HG02970 (cell line): ENCODE results near the gene FOXP1.
"Not testable (repeated sequence)": the region's sequence is repeated elsewhere in the genome, so short reads cannot be mapped to it uniquely, and the experiment has no call there.

Experiments used
- ATAC-seq: cut with Tn5 transposase; IDR thresholded peaks from one replicate; pipeline ENCODE4 v1.9.1; 2021; ENCODE audit warnings: mild to moderate bottlenecking, moderate library complexity, moderate number of reproducible peaks; ENCODE audit not compliant: unreplicated experiment, low FRiP score

The FOXP1 gene

GRCh38 chr3:71039332-71039731 is 544.2 kb downstream of the FOXP1 start:
- no peak for ATAC-seq

GRCh38 chr3:71037775-71038174 is 545.8 kb downstream of the FOXP1 start:
- no peak for ATAC-seq

GRCh38 chr3:71035886-71036285 is 547.6 kb downstream of the FOXP1 start:
- ATAC-seq = no peak

- no peak for ATAC-seq
Observed at GRCh38 chr3:71035314-71035713, 548.2 kb downstream of the FOXP1 start.

GRCh38 chr3:71033681-71034220 is 549.8 kb downstream of the FOXP1 start:
- no peak for ATAC-seq

GRCh38 chr3:71031914-71032521 is 551.5 kb downstream of the FOXP1 start:
- no peak for ATAC-seq

- ATAC-seq = no peak
Observed at GRCh38 chr3:71031181-71031580, 552.3 kb downstream of the FOXP1 start.

- ATAC-seq = no peak
Observed at GRCh38 chr3:71030748-71031147, 552.8 kb downstream of the FOXP1 start.

GRCh38 chr3:71029770-71030169 is 553.8 kb downstream of the FOXP1 start:
- no peak for ATAC-seq

GRCh38 chr3:71028802-71029201 is 554.7 kb downstream of the FOXP1 start:
- no peak for ATAC-seq

- ATAC-seq = no peak
Observed at GRCh38 chr3:71028184-71028583, 555.3 kb downstream of the FOXP1 start.

- no peak for ATAC-seq
Observed at GRCh38 chr3:71026634-71027578, 556.6 kb downstream of the FOXP1 start.

GRCh38 chr3:71025516-71025915 is 558.0 kb downstream of the FOXP1 start:
- no peak for ATAC-seq

- no peak for ATAC-seq
Observed at GRCh38 chr3:71025010-71025409, 558.5 kb downstream of the FOXP1 start.

- no peak for ATAC-seq
Observed at GRCh38 chr3:71022551-71023335, 560.8 kb downstream of the FOXP1 start.

GRCh38 chr3:71018799-71019198 is 564.7 kb downstream of the FOXP1 start:
- no peak for ATAC-seq

GRCh38 chr3:71016178-71016845 is 567.2 kb downstream of the FOXP1 start:
- ATAC-seq = no peak

GRCh38 chr3:71014616-71015015 is 568.9 kb downstream of the FOXP1 start:
- ATAC-seq = not testable (repeated sequence)

- ATAC-seq = no peak
Observed at GRCh38 chr3:71012971-71013370, 570.6 kb downstream of the FOXP1 start.
